ENCODE measurements around the gene SOX6.

- TF ChIP-seq CTCF (IDR thresholded peaks at IDR 0.05) (no peak), ZFX (IDR thresholded peaks at IDR 0.05; ENCODE audit: borderline replicate concordance) (no peak)
Measured at GRCh38 chr11:16346975-16347374, 9.4 kb downstream of the SOX6 start.

Data from 22Rv1 (cell line).